OCI-LY3 (cell line): ENCODE results near the gene TECPR2.
A peak's percentile ranks its signal among the peaks of the same experiment; 100 is the strongest.

Experiments
- H2AFZ ChIP-seq: fragments of 200-600, 300-600 bp; shearing (Covaris generic); 2 replicates; pipeline ENCODE4 v1.6.0; 2014; ENCODE audit warnings: antibody characterized with exemption, low read depth, low read length
- H3K27ac ChIP-seq: fragments of 200-600, 300-600 bp; sonication (generic); 2 replicates; pipeline ENCODE4 v1.5.1; 2014; ENCODE audit warnings: mild to moderate bottlenecking, low read length, moderate library complexity, mixed read lengths
- H3K27me3 ChIP-seq: fragments of 200-600, 300-600 bp; sonication (generic); 2 replicates; pipeline ENCODE4 v1.6.1; 2014; ENCODE audit warnings: low read depth, low read length, mixed read lengths
- H3K36me3 ChIP-seq: fragments of 200-600, 300-600 bp; sonication (generic); replicated peaks from 2 replicates; pipeline ENCODE3; 2014; ENCODE audit warnings: low read depth, low read length, mixed read lengths
- H3K4me1 ChIP-seq: fragments of 300-600, 200-600 bp; sonication (generic); 2 replicates; pipeline ENCODE4 v1.6.1; 2014; ENCODE audit warnings: low read length, mixed read lengths
- H3K4me2 ChIP-seq: fragments of 200-600, 300-600 bp; sonication (generic); 2 replicates; pipeline ENCODE4 v1.6.1; 2014; ENCODE audit warnings: low read length, mixed read lengths
- H3K4me3 ChIP-seq: fragments of 300-600, 200-600 bp; sonication (generic); 2 replicates; pipeline ENCODE4 v1.5.1; 2014; ENCODE audit warnings: antibody characterized with exemption, mild to moderate bottlenecking, low read length, moderate library complexity
- H3K79me2 ChIP-seq: fragments of 300-600, 200-600 bp; shearing (Covaris generic); 2 replicates; pipeline ENCODE4 v1.6.1; 2014; ENCODE audit warnings: mild to moderate bottlenecking, low read length, mixed read lengths
- H3K9ac ChIP-seq: fragments of 300-600, 200-600 bp; shearing (Covaris generic); 2 replicates; pipeline ENCODE4 v1.6.0; 2014; ENCODE audit warnings: mild to moderate bottlenecking, low read length, moderate library complexity
- H3K9me3 ChIP-seq: fragments of 200-600, 300-600 bp; shearing (Covaris generic); 2 replicates; pipeline ENCODE4 v1.6.1; 2014; ENCODE audit warnings: low read length, mixed read lengths; ENCODE audit not compliant: insufficient read depth
- H4K20me1 ChIP-seq: fragments of 200-600, 300-600 bp; sonication (generic); 2 replicates; pipeline ENCODE4 v1.6.1; 2016; ENCODE audit warnings: low read length, mixed read lengths; ENCODE audit not compliant: insufficient read depth
- EZH2phosphoT487 ChIP-seq: fragments of 200-600 bp; shearing (Covaris generic); IDR thresholded peaks from 2 replicates; pipeline ENCODE4 v1.6.1; 2018; ENCODE audit warnings: antibody characterized with exemption, mixed run types, low read depth
- TF ChIP-seq, protein P1 (sequence below): fragments of 200-600, 300-600 bp; sonication (generic); IDR thresholded peaks from 2 replicates; pipeline ENCODE4 v1.5.1; 2014; ENCODE audit warnings: antibody characterized with exemption, low read length, low read depth

TECPR2 gene

DNA sequence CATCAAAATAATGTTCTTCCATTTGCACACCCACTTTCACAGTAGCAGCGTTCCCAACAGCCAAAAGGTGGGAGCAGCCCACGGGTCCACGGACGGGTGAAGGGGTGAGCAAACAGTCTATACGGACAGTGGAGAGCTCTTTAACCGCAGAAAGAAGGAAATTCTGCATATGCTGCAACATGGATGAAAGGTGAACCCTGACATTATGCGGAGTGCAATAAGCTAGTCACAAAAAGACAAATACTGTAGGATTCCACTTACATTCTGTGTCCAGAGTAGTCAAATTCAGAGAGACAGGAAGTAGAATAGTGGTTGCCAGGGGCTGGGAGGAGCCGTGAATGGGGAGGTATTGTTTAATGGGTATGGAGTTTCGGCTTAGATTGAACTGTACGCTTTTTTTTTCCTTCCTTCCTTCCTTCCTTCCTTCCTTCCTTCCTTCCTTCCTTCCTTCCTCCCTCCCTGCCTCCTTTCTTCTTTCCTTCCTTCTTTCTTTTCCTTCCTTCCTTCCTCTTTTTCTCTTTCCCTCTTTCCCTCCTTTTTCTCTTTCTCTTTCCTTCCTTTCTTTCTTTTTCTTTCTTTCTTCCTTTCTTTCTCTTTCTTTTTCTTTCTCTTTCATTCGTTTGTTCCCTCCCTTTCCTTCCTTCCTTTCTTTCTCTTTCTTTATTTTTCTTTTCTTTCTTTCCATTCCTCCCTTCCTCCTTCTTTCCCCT is 162.6 kb downstream of the TECPR2 start:
- peak overlapping the region; percentile 72 for H3K4me2 ChIP-seq
- no peaks in the 10 kb centered on the region for H3K27me3 ChIP-seq
- peak overlapping the region; percentile 74 for H3K4me3 ChIP-seq
- TF ChIP-seq, protein P1, sequence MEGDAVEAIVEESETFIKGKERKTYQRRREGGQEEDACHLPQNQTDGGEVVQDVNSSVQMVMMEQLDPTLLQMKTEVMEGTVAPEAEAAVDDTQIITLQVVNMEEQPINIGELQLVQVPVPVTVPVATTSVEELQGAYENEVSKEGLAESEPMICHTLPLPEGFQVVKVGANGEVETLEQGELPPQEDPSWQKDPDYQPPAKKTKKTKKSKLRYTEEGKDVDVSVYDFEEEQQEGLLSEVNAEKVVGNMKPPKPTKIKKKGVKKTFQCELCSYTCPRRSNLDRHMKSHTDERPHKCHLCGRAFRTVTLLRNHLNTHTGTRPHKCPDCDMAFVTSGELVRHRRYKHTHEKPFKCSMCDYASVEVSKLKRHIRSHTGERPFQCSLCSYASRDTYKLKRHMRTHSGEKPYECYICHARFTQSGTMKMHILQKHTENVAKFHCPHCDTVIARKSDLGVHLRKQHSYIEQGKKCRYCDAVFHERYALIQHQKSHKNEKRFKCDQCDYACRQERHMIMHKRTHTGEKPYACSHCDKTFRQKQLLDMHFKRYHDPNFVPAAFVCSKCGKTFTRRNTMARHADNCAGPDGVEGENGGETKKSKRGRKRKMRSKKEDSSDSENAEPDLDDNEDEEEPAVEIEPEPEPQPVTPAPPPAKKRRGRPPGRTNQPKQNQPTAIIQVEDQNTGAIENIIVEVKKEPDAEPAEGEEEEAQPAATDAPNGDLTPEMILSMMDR = no peak
- no peak for TF ChIP-seq EZH2phosphoT487
- H3K79me2 ChIP-seq = no peaks in the 10 kb centered on the region
- peak overlapping the region; percentile 60 for H3K9ac ChIP-seq
- no peaks in the 10 kb centered on the region for H3K9me3 ChIP-seq
- no peaks in the 10 kb centered on the region for H4K20me1 ChIP-seq
- peak overlapping the region; percentile 40 for H3K27ac ChIP-seq
- peak overlapping the region; percentile 53 for H2AFZ ChIP-seq
- peaks cover 10% of the 10 kb centered on the region; the same call in 1 of the 2 replicates for H3K4me1 ChIP-seq
- no peaks in the 10 kb centered on the region for H3K36me3 ChIP-seq

DNA sequence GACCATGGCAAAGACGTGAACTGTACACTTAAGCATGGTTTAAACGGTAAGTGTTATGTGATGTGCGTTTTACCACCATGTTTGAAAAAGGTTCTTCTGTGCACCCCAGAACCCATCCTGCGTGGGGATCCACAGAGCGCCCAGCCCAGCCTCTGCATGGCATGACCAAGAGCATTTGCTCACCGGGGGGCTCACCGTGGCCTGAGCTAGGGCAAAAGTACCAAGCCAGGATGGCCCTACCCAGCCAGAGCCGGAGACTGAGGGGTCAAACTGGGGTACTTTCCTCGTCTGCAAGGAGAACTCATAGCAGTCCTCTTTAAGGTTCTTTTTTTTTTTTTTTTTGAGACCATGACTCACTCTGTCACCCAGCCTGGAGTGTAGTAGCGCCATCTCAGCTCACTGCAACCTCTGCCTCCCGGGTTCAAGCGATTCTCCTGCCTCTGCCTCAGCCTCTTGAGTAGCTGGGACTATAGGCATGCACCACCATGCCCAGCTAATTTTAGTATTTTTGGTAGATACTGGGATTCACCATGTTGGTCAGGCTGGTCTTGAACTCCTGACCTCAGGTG is 163.3 kb downstream of the TECPR2 start:
- Histone ChIP-seq H3K27me3 (no peaks in the 10 kb centered on the region), H3K79me2 (no peaks in the 10 kb centered on the region), H3K4me1 (peaks cover 14% of the 10 kb centered on the region), H2AFZ (no peak overlapping the region), H3K4me2 (peak overlapping the region; percentile 72), H3K9ac (peak overlapping the region; percentile 60; the same call in 1 of the 2 replicates), H4K20me1 (no peaks in the 10 kb centered on the region), H3K27ac (no peak overlapping the region), H3K36me3 (no peaks in the 10 kb centered on the region), H3K4me3 (peak overlapping the region; percentile 74), H3K9me3 (no peaks in the 10 kb centered on the region)
- TF ChIP-seq EZH2phosphoT487 = no peak
- TF ChIP-seq, protein P1 = no peak

DNA sequence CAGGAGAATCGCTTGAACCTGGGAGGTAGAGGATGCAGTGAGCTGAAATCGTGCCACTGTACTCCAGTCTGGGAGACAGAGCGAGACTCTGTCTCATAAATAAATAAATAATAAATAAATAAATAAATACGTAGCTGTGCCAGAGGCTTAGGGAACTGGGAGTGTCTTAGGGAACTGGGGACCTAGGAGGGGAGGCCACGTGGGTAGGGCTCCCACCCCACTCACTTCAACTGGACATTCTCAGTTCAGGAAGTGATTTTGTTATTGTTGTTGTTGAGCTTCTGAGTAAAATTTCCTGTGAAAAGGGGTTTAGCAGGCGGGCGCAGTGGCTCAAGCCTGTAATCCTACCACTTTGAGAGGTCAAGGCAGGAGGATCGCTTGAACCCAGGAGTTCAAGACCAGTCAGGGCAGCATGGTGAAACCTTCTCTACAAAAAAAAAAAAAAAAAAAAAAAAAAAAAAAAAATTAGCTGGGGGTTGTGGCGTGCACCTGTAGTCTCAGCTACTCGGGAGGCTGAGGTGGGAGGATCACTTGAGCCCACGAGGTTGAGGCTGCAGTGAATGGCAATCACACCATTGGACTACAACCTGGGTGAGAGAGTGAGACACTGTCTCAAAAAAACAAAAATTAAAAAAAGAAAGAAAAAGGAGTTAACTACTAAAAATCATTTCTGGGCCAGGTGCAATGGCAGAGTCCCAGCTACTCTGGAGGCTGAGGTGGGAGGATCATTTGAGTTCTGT is 165.9 kb downstream of the TECPR2 start:
- no peak overlapping the region for H3K4me2 ChIP-seq
- H3K4me3 ChIP-seq = no peak overlapping the region

More for the DNA sequence above, 165.9 kb downstream of the TECPR2 start:
- no peaks in the 10 kb centered on the region for H3K27me3 ChIP-seq
- TF ChIP-seq, protein P1 = no peak
- no peak for TF ChIP-seq EZH2phosphoT487
- H3K4me1 ChIP-seq = peaks cover 18% of the 10 kb centered on the region
- H2AFZ ChIP-seq = no peak overlapping the region
- no peak overlapping the region for H3K27ac ChIP-seq
- no peaks in the 10 kb centered on the region for H3K36me3 ChIP-seq
- no peaks in the 10 kb centered on the region for H3K79me2 ChIP-seq
- no peaks in the 10 kb centered on the region for H3K9me3 ChIP-seq
- H3K9ac ChIP-seq = no peak overlapping the region
- H4K20me1 ChIP-seq = no peaks in the 10 kb centered on the region
